Testis (tissue), 3 donors: ENCODE measurements around the gene MIGA2. TPM values are rescaled to one million over a fixed set of nuclear protein-coding genes. Genes with fewer than 3 reads are reported as not detected.

Experiments
- DNase-seq: peaks from one replicate; pipeline ENCODE4 v3.0.0-alpha.2; 2019
- H3K27ac ChIP-seq, 2 donors: fragments of 200-600 bp; sonication (generic); one replicate each; pipeline ENCODE4 v1.5.1; 2019
- H3K27me3 ChIP-seq: fragments of 200-600 bp; sonication (generic); one replicate; pipeline ENCODE4 v1.5.1; 2019
- H3K36me3 ChIP-seq: fragments of 200-600 bp; sonication (generic); one replicate; pipeline ENCODE4 v1.5.1; 2017; ENCODE audit warnings: low read depth; ENCODE audit errors: missing control alignments
- H3K4me1 ChIP-seq: fragments of 200-600 bp; sonication (generic); one replicate; pipeline ENCODE4 v1.5.1; 2019
- H3K4me3 ChIP-seq, 2 donors: fragments of 200-600 bp; sonication (generic); one replicate each; pipeline ENCODE4 v1.5.1; 2017 to 2019
- H3K9me3 ChIP-seq: fragments of 200-600 bp; sonication (generic); one replicate; pipeline ENCODE4 v1.5.1; 2017
- POLR2A ChIP-seq: fragments of 450-650 bp; IDR thresholded peaks from one replicate; pipeline ENCODE4 v1.6.1; 2017; ENCODE audit warnings: antibody characterized with exemption, mild to moderate bottlenecking, moderate library complexity
- whole genome bisulfite sequencing, 2 donors: methylation state at CpG; one replicate each; pipeline ENCODE4 v1.1.5; 2018; 5-methylcytosine and 5-hydroxymethylcytosine counted together
- intact Hi-C: fragments of 100-400 bp; cut with DNase I; formaldehyde crosslinking; loops from one replicate; pipeline ENCODE4 v1.15.1; 2023; ENCODE audit warnings: low total_unique reads
- polyA plus RNA-seq: library from polyadenylated mRNA; stranded (reverse); fragments of 350-450 nt; fragmentation: Illumina TruSeq; extraction: RNeasy Lipid Tissue Mini Kit (QIAGEN cat#74804); gene quantifications from one replicate; pipeline ENCODE4 v1.2.3, GENCODE V29; 2014; ENCODE audit warnings: low read depth, low replicate concordance; ENCODE audit not compliant: insufficient read depth
- total RNA-seq, 2 donors: library from RNA; depleted of rRNA; stranded (reverse); fragments of >200 nt; gene quantifications; one replicate each; pipeline ENCODE4 v1.2.3, GENCODE V29; 2016
- TF ChIP-seq, protein P1 (sequence below), 3 experiments: fragments of 450-650 bp in 2 of 3; fragments of 200-600 bp in 1 of 3; sonication (generic) in 1 of 3; IDR thresholded peaks; one replicate each; pipeline ENCODE4 v1.5.1; 2016 to 2019; ENCODE audit warnings: antibody characterized with exemption in 3 of 3, mild to moderate bottlenecking in 2 of 3, moderate library complexity in 1 of 3

Gene MIGA2
- total and polyA plus RNA-seq, 3 donors from 2014 or later: 22.9 to 42.7 (median 42.0) TPM

DNA sequence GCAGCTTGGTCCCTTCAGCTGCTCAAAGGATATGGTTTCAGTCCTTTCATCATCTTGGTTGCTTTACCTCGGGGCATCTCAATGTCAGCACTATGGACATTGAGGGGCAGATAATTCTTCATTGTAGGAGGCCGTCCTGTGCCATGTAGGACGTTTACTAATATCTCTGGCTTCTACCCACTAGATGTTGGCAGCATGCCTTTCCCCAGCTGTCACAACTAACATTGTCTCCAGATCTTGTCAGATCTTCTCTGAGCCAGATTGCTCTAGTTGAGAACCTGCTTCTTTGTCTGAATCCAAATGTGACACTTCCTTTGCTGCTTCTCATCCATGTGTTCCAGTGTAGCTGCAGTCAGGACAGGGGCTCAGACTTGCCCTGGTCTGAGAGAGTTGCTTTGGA, 85.1 kb downstream of the MIGA2 start:
- H3K9me3 ChIP-seq: no peaks in the 10 kb centered on the region
- no peak for DNase-seq
- no peaks in the 10 kb centered on the region for H3K27me3 ChIP-seq
- intact Hi-C loops: no loop called here
- no peak overlapping the region for H3K4me3 ChIP-seq
- no peaks in the 10 kb centered on the region for H3K4me1 ChIP-seq
- TF ChIP-seq, protein P1, sequence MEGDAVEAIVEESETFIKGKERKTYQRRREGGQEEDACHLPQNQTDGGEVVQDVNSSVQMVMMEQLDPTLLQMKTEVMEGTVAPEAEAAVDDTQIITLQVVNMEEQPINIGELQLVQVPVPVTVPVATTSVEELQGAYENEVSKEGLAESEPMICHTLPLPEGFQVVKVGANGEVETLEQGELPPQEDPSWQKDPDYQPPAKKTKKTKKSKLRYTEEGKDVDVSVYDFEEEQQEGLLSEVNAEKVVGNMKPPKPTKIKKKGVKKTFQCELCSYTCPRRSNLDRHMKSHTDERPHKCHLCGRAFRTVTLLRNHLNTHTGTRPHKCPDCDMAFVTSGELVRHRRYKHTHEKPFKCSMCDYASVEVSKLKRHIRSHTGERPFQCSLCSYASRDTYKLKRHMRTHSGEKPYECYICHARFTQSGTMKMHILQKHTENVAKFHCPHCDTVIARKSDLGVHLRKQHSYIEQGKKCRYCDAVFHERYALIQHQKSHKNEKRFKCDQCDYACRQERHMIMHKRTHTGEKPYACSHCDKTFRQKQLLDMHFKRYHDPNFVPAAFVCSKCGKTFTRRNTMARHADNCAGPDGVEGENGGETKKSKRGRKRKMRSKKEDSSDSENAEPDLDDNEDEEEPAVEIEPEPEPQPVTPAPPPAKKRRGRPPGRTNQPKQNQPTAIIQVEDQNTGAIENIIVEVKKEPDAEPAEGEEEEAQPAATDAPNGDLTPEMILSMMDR (IDR thresholded peaks at IDR 0.05): no peak
- TF ChIP-seq POLR2A: no peak
- no peaks in the 10 kb centered on the region for H3K36me3 ChIP-seq
- WGBS, 2 donors: 55 to 61% methylated on average over 3 of the region's 3 CpGs
- no peak overlapping the region for H3K27ac ChIP-seq

Other genes starting within 250 kb of the MIGA2 start
- 10 to 100 TPM; 14.3 to 15.7 TPM for gene TBC1D13, start 249.4 kb upstream of the MIGA2 start, total RNA-seq
- gene TBC1D13, start 249.4 kb upstream of the MIGA2 start, polyA plus RNA-seq: 15.5 TPM
- gene ENDOG, start 218.1 kb upstream of the MIGA2 start, total RNA-seq: 10 to 100 TPM; 28.9 to 30.4 TPM
- gene ENDOG, start 218.1 kb upstream of the MIGA2 start, polyA plus RNA-seq: 33.9 TPM
- gene SPOUT1, start 206.8 kb upstream of the MIGA2 start, total RNA-seq: 10 to 100 TPM; 34.0 to 43.2 TPM
- gene SPOUT1, start 206.8 kb upstream of the MIGA2 start, polyA plus RNA-seq: 14.4 TPM
- 10 to 100 TPM; 14.0 to 18.0 TPM for gene KYAT1, start 154.7 kb upstream of the MIGA2 start, total RNA-seq
- 11.6 TPM for gene KYAT1, start 154.7 kb upstream of the MIGA2 start, polyA plus RNA-seq
- gene LRRC8A, start 154.5 kb upstream of the MIGA2 start, total RNA-seq: 10 to 100 TPM; 54.3 to 61.3 TPM
- 30.9 TPM for gene LRRC8A, start 154.5 kb upstream of the MIGA2 start, polyA plus RNA-seq
- gene PHYHD1, start 115.6 kb upstream of the MIGA2 start, total RNA-seq: 10 to 100 TPM; 10.9 to 18.5 TPM
- 15.1 TPM for gene PHYHD1, start 115.6 kb upstream of the MIGA2 start, polyA plus RNA-seq
- gene DOLK, start 89.0 kb upstream of the MIGA2 start, total RNA-seq: 10 to 100 TPM; 26.4 to 29.4 TPM
- gene DOLK, start 89.0 kb upstream of the MIGA2 start, polyA plus RNA-seq: 36.9 TPM
- 100 to 1,000 TPM; 165 to 184 TPM for gene NUP188, start 88.9 kb upstream of the MIGA2 start, total RNA-seq
- 241 TPM for gene NUP188, start 88.9 kb upstream of the MIGA2 start, polyA plus RNA-seq
- 10 to 100 TPM; 88.8 to 92.2 TPM for gene SH3GLB2, start 8.3 kb upstream of the MIGA2 start, total RNA-seq
- 62.3 TPM for gene SH3GLB2, start 8.3 kb upstream of the MIGA2 start, polyA plus RNA-seq
- gene DOLPP1, start 44.5 kb downstream of the MIGA2 start, total RNA-seq: 10 to 100 TPM; 14.0 to 14.4 TPM
- gene DOLPP1, start 44.5 kb downstream of the MIGA2 start, polyA plus RNA-seq: 17.9 TPM
- 100 to 1,000 TPM; 188 to 272 TPM for gene CRAT, start 74.2 kb downstream of the MIGA2 start, total RNA-seq
- gene CRAT, start 74.2 kb downstream of the MIGA2 start, polyA plus RNA-seq: 451 TPM
- gene PTPA, start 74.8 kb downstream of the MIGA2 start, total RNA-seq: 100 to 1,000 TPM; 163 to 177 TPM
- 268 TPM for gene PTPA, start 74.8 kb downstream of the MIGA2 start, polyA plus RNA-seq
- gene IER5L, start 141.6 kb downstream of the MIGA2 start, total RNA-seq: 10 to 100 TPM; 12.6 to 25.4 TPM
- 4.8 TPM for gene IER5L, start 141.6 kb downstream of the MIGA2 start, polyA plus RNA-seq